Common myeloid progenitor, CD34-positive (primary cell): ENCODE data around the gene POLA2.
"Not testable (repeated sequence)": the region's sequence is repeated elsewhere in the genome, so short reads cannot be mapped to it uniquely, and the experiment has no call there.

ENCODE experiments used
- CTCF ChIA-PET: fragments of 350-600 bp; sonication (Branson Sonifier 250); formaldehyde crosslinking; loops from one replicate; lab custom pipeline; 2021; ENCODE audit warnings: antibody characterized with exemption; lab: Charles Lee
- POLR2A ChIA-PET: fragments of 350-600 bp; sonication (Branson Sonifier 250); formaldehyde crosslinking; loops from one replicate; lab custom pipeline; 2021; ENCODE audit warnings: antibody characterized with exemption; lab: Charles Lee
- DNase-seq, 3 donors: peaks; one replicate each; pipeline versions ENCODE4 v3.0.0 to v3.0.0-alpha.2; 2013
- H3K27ac ChIP-seq, 2 experiments: 1 replicate in 1 of 2; 2 replicates in 1 of 2; pipeline ENCODE4 v1.7.0; 2013; ENCODE audit warnings: inconsistent platforms in 2 of 2, low read length in 2 of 2, mild to moderate bottlenecking in 2 of 2, low read depth in 1 of 2, moderate library complexity in 1 of 2; ENCODE audit not compliant: severe bottlenecking in 2 of 2, insufficient read depth in 1 of 2, poor library complexity in 1 of 2
- H3K27me3 ChIP-seq, 5 experiments: replicated peaks in 2 of 5; 1 replicate in 3 of 5; 2 replicates in 2 of 5; pipeline versions ENCODE4 v1.6.1 to v1.7.0; 2013; ENCODE audit warnings: low read length in 4 of 5, mild to moderate bottlenecking in 2 of 5, moderate library complexity in 2 of 5, inconsistent platforms in 1 of 5; ENCODE audit not compliant: insufficient read depth in 5 of 5, control insufficient read depth in 4 of 5
- H3K36me3 ChIP-seq, 4 experiments: 1 replicate in 2 of 4; 2 replicates in 2 of 4; pipeline versions ENCODE4 v1.6.1 to v1.7.0; 2013; ENCODE audit warnings: low read length in 3 of 4, control low read depth in 1 of 4, mild to moderate bottlenecking in 1 of 4; ENCODE audit not compliant: control insufficient read depth in 4 of 4, insufficient read depth in 4 of 4
- H3K4me1 ChIP-seq, 4 experiments: 1 replicate in 3 of 4; 2 replicates in 1 of 4; pipeline versions ENCODE4 v1.6.1 to v1.7.1; 2013; ENCODE audit warnings: low read length in 3 of 4, mild to moderate bottlenecking in 3 of 4, control low read depth in 1 of 4, inconsistent platforms in 1 of 4, moderate library complexity in 1 of 4; ENCODE audit not compliant: control insufficient read depth in 4 of 4, insufficient read depth in 4 of 4; ENCODE audit errors: control extremely low read depth in 1 of 4
- H3K4me3 ChIP-seq, 7 experiments: 1 replicate in 4 of 7; 2 replicates in 3 of 7; pipeline versions ENCODE4 v1.5.1 to v1.7.0; 2013; ENCODE audit warnings: mild to moderate bottlenecking in 7 of 7, low read length in 6 of 7, moderate library complexity in 6 of 7, inconsistent platforms in 2 of 7, low read depth in 2 of 7, control low read depth in 1 of 7; ENCODE audit not compliant: insufficient read depth in 4 of 7, control insufficient read depth in 1 of 7; ENCODE audit errors: extremely low read depth in 1 of 7
- H3K9me3 ChIP-seq, 5 experiments: 1 replicate in 4 of 5; 2 replicates in 1 of 5; pipeline versions ENCODE4 v1.6.1 to v1.7.1; 2013; ENCODE audit warnings: low read length in 4 of 5, mild to moderate bottlenecking in 2 of 5, inconsistent platforms in 1 of 5, low read depth in 1 of 5, moderate library complexity in 1 of 5; ENCODE audit not compliant: control insufficient read depth in 4 of 5, insufficient read depth in 2 of 5; ENCODE audit errors: control extremely low read depth in 1 of 5
- WGBS: methylation state at CpG from one replicate; pipeline ENCODE4 v1.1.5; 2013; ENCODE audit not compliant: insufficient coverage; 5-methylcytosine and 5-hydroxymethylcytosine counted together

POLA2 gene

GRCh38 chr11:65325435-65325834, 63.7 kb downstream of the POLA2 start:
- ChIA-PET POLR2A (no interaction called here), CTCF (interaction anchor here (12.0 to 17.7 kb wide), 2 partner anchors 12 to 53 kb away, joined by 153 to 284 read pairs; partner anchors contain the start of gene CDC42EP2)
- no peak overlapping the region for H3K4me3 ChIP-seq
- no peak overlapping the region for H3K27ac ChIP-seq
- peaks cover 3 to 8% (median 7%) of the 10 kb centered on the region in 4 experiments for H3K4me1 ChIP-seq
- H3K36me3 ChIP-seq = peaks cover 0 to 10% (median 4%) of the 10 kb centered on the region in 4 experiments
- no peaks in the 10 kb centered on the region for H3K9me3 ChIP-seq
- 92% methylated on average over 1 of the region's 4 CpGs for WGBS
- H3K27me3 ChIP-seq = no peaks in the 10 kb centered on the region
- no peak for DNase-seq

- Histone ChIP-seq H3K4me1 (peaks cover 3 to 8% (median 7%) of the 10 kb centered on the region in 4 experiments), H3K4me3 (no peak overlapping the region), H3K27me3 (no peaks in the 10 kb centered on the region), H3K27ac (no peak overlapping the region), H3K36me3 (peaks cover 0 to 2% (median under 1%) of the 10 kb centered on the region in 4 experiments), H3K9me3 (no peaks in the 10 kb centered on the region)
- ChIA-PET POLR2A (no interaction called here), CTCF (interaction anchor here (1.1 to 17.7 kb wide), 3 partner anchors 11 to 54 kb away, joined by 3 to 284 read pairs (median 153); partner anchors contain the start of gene CDC42EP2)
- 100% methylated on average over 3 of the region's 8 CpGs for WGBS
- no peak for DNase-seq
Observed at GRCh38 chr11:65327021-65327420, 65.3 kb downstream of the POLA2 start.

- ChIA-PET CTCF (interaction anchor here (0.6 to 17.7 kb wide), 19 partner anchors 10 to 181 kb away, joined by 3 to 284 read pairs (median 5); partner anchors contain the start of genes CDC42EP2 and TIGD3), POLR2A (interaction anchor here (0.5 to 1.4 kb wide), 4 partner anchors 55 to 178 kb away, joined by 3 to 6 read pairs (median 4); partner anchors contain the start of gene NEAT1)
- Histone ChIP-seq H3K9me3 (no peaks in the 10 kb centered on the region), H3K4me1 (peaks cover 3 to 11% (median 10%) of the 10 kb centered on the region in 4 experiments), H3K4me3 (peak overlapping the region in 5 of 7 experiments; percentile 2 to 54 (median 35)), H3K27ac (peak overlapping the region in 1 of 2 experiments; percentile 46), H3K27me3 (no peaks in the 10 kb centered on the region), H3K36me3 (no peaks in the 10 kb centered on the region)
- whole genome bisulfite sequencing = 10% methylated on average over 2 of the region's 2 CpGs
- DNase-seq = peak in 1 of 3 donors; percentile 57
Observed at GRCh38 chr11:65329478-65329877, 67.7 kb downstream of the POLA2 start.

- H3K4me1 ChIP-seq = peaks cover 8 to 16% (median 15%) of the 10 kb centered on the region in 4 experiments
- ChIA-PET POLR2A (interaction anchor here (1.0 to 1.4 kb wide), 3 partner anchors 56 to 177 kb away, joined by 4 to 6 read pairs (median 5); no protein-coding TSS in a partner anchor), CTCF (interaction anchor here (0.6 to 17.7 kb wide), 20 partner anchors 11 to 181 kb away, joined by 3 to 284 read pairs (median 5); partner anchors contain the start of genes CDC42EP2 and TIGD3)
- 10% methylated on average over 8 of the region's 13 CpGs for WGBS
- no peaks in the 10 kb centered on the region for H3K9me3 ChIP-seq
- no peaks in the 10 kb centered on the region for H3K27me3 ChIP-seq
- peak; percentile 92 to 96 (median 93) for DNase-seq
- H3K36me3 ChIP-seq = no peaks in the 10 kb centered on the region
- peak overlapping the region in 5 of 7 experiments; percentile 2 to 54 (median 35) for H3K4me3 ChIP-seq
- peak overlapping the region in 1 of 2 experiments; percentile 46 for H3K27ac ChIP-seq
Observed at GRCh38 chr11:65329944-65330403, 68.2 kb downstream of the POLA2 start.

GRCh38 chr11:65330544-65330943, 68.8 kb downstream of the POLA2 start:
- 87% methylated on average over 7 of the region's 7 CpGs for WGBS
- H3K4me1 ChIP-seq = peaks cover 14 to 21% (median 18%) of the 10 kb centered on the region in 4 experiments
- POLR2A ChIA-PET = interaction anchor here (1.2 to 1.4 kb wide), 2 partner anchors 56 to 177 kb away, joined by 5 to 6 read pairs; no protein-coding TSS in a partner anchor

GRCh38 chr11:65332591-65332990, 70.8 kb downstream of the POLA2 start:
- not testable (repeated sequence) for H3K4me3 ChIP-seq, H3K36me3 ChIP-seq, H3K9me3 ChIP-seq, H3K27me3 ChIP-seq, H3K27ac ChIP-seq, DNase-seq
- H3K4me1 ChIP-seq = peaks cover 15 to 21% (median 18%) of the 10 kb centered on the region in 4 experiments
- ChIA-PET POLR2A (interaction anchor here (0.7 to 2.9 kb wide), 2 partner anchors 104 to 174 kb away, joined by 3 to 10 read pairs; no protein-coding TSS in a partner anchor), CTCF (interaction anchor here (1.0 to 17.7 kb wide), 14 partner anchors 8 to 256 kb away, joined by 3 to 284 read pairs (median 4); partner anchors contain the start of genes CDC42EP2 and TIGD3)
- WGBS = 88% methylated on average over 6 of the region's 9 CpGs

More at GRCh38 chr11:65330544-65330943, 68.8 kb downstream of the POLA2 start:
- CTCF ChIA-PET = interaction anchor here (0.6 to 17.7 kb wide), 16 partner anchors 10 to 180 kb away, joined by 3 to 284 read pairs (median 6); partner anchors contain the start of genes CDC42EP2 and TIGD3
- no peak for DNase-seq
- H3K4me3 ChIP-seq = no peak overlapping the region
- no peaks in the 10 kb centered on the region for H3K27me3 ChIP-seq
- no peaks in the 10 kb centered on the region for H3K9me3 ChIP-seq
- H3K27ac ChIP-seq = no peak overlapping the region
- no peaks in the 10 kb centered on the region for H3K36me3 ChIP-seq
